H1 (cell line): ENCODE results near the gene CXADR. TPM values are rescaled to one million over a fixed set of nuclear protein-coding genes. Genes with fewer than 3 reads are reported as not detected.

Source experiments
- CTCF ChIA-PET: fragments of 300-600 bp; sonication (Branson Sonifier 250); formaldehyde crosslinking; loops from one replicate; lab custom pipeline; 2021; ENCODE audit not compliant: partially characterized antibody; lab: Charles Lee
- POLR2A ChIA-PET: fragments of 300-600 bp; sonication (Branson Sonifier 250); formaldehyde crosslinking; loops from one replicate; lab custom pipeline; 2021; ENCODE audit warnings: inconsistent platforms; ENCODE audit not compliant: partially characterized antibody; lab: Charles Lee
- DNase-seq, 2 experiments: peaks; one replicate each; pipeline versions ENCODE4 v3.0.0 to v3.0.0-alpha.2; 2010 to 2022; ENCODE audit warnings: low spot score in 2 of 2, low read depth in 1 of 2, mixed read lengths in 1 of 2
- FAIRE-seq: peaks from 2 replicates; lab custom pipeline; 2011; peaks lifted over from hg19 to GRCh38; lab: Jason Lieb, UNC
- H2AFZ ChIP-seq: 2 replicates; pipeline ENCODE4 v1.8.1; 2012; ENCODE audit warnings: low read length, inconsistent platforms
- H2AK5ac ChIP-seq: 2 replicates; pipeline ENCODE4 v1.6.1; 2013; ENCODE audit warnings: low read depth, low read length
- H2BK120ac ChIP-seq: replicated peaks from 2 replicates; pipeline ENCODE3; 2013; ENCODE audit warnings: low read depth, low read length, inconsistent platforms
- H2BK12ac ChIP-seq: 2 replicates; pipeline ENCODE4 v1.6.1; 2013; ENCODE audit warnings: low read depth, low read length
- H2BK15ac ChIP-seq: 2 replicates; pipeline ENCODE4 v1.6.1; 2013; ENCODE audit warnings: low read length
- H2BK20ac ChIP-seq: 2 replicates; pipeline ENCODE4 v1.6.1; 2013; ENCODE audit warnings: low read length
- H2BK5ac ChIP-seq: 2 replicates; pipeline ENCODE4 v1.6.1; 2013; ENCODE audit warnings: low read depth, low read length
- H3K14ac ChIP-seq: 2 replicates; pipeline ENCODE4 v1.6.1; 2013; ENCODE audit warnings: inconsistent platforms; ENCODE audit not compliant: insufficient read length
- H3K18ac ChIP-seq: 2 replicates; pipeline ENCODE4 v1.6.1; 2013; ENCODE audit warnings: low read length; ENCODE audit errors: extremely low read depth
- H3K23ac ChIP-seq: 2 replicates; pipeline ENCODE4 v1.6.1; 2013; ENCODE audit warnings: inconsistent platforms; ENCODE audit not compliant: insufficient read length
- H3K23me2 ChIP-seq: 2 replicates; pipeline ENCODE4 v1.6.1; 2013; ENCODE audit warnings: low read depth, low read length
- H3K27ac ChIP-seq: 2 replicates; pipeline ENCODE4 v1.6.1; 2011; ENCODE audit warnings: low read depth, low read length, inconsistent platforms
- H3K27me3 ChIP-seq, 4 experiments: replicated peaks in 1 of 4; 1 replicate in 1 of 4; 2 replicates in 3 of 4; pipeline versions ENCODE4 v1.6.1 to v1.8.1; 2011 to 2013; ENCODE audit warnings: low read length in 3 of 4, mild to moderate bottlenecking in 3 of 4, inconsistent platforms in 2 of 4, mixed read lengths in 2 of 4, moderate library complexity in 1 of 4; ENCODE audit not compliant: control insufficient read depth in 3 of 4, insufficient read depth in 3 of 4; ENCODE audit errors: extremely low read depth in 1 of 4
- H3K36me3 ChIP-seq, 4 experiments: 2 replicates each; pipeline versions ENCODE4 v1.6.1 to v1.8.1; 2011 to 2013; ENCODE audit warnings: mild to moderate bottlenecking in 4 of 4, low read length in 3 of 4, moderate library complexity in 2 of 4, control low read depth in 1 of 4, inconsistent platforms in 1 of 4; ENCODE audit not compliant: insufficient read depth in 4 of 4, control insufficient read depth in 2 of 4
- H3K4ac ChIP-seq: replicated peaks from 2 replicates; pipeline ENCODE3; 2013; ENCODE audit warnings: low read length, low read depth, mixed read lengths, inconsistent platforms; ENCODE audit not compliant: insufficient read length
- H3K4me1 ChIP-seq, 4 experiments: replicated peaks in 1 of 4; 1 replicate in 1 of 4; 2 replicates in 3 of 4; pipeline versions ENCODE4 v1.6.1 to v1.8.1; 2011 to 2013; ENCODE audit warnings: low read length in 3 of 4, inconsistent platforms in 2 of 4, mixed read lengths in 1 of 4; ENCODE audit not compliant: insufficient read depth in 4 of 4, control insufficient read depth in 3 of 4
- H3K4me2 ChIP-seq, 2 experiments: 2 replicates each; pipeline versions ENCODE4 v1.6.1 to v1.8.1; 2011 to 2013; ENCODE audit warnings: low read depth in 2 of 2, low read length in 2 of 2, control low read depth in 1 of 2, inconsistent platforms in 1 of 2, mild to moderate bottlenecking in 1 of 2; ENCODE audit not compliant: insufficient read depth in 1 of 2
- H3K4me3 ChIP-seq, 4 experiments: fragments of 200-600, 300-600 bp in 1 of 4; sonication (generic), shearing (Covaris generic), sonication (Bioruptor Twin) in 1 of 4; 2 replicates each; pipeline versions ENCODE4 v1.5.1 to v1.8.1; 2011 to 2016; ENCODE audit warnings: low read length in 4 of 4, low read depth in 3 of 4, control low read depth in 2 of 4, inconsistent platforms in 2 of 4, mild to moderate bottlenecking in 2 of 4, mixed read lengths in 1 of 4, moderate library complexity in 1 of 4; ENCODE audit not compliant: insufficient read depth in 2 of 4; ENCODE audit errors: extremely low read depth in 1 of 4
- H3K56ac ChIP-seq: replicated peaks from 2 replicates; pipeline ENCODE3; 2013; ENCODE audit warnings: low read depth, mild to moderate bottlenecking, mixed read lengths, low read length, inconsistent platforms; ENCODE audit not compliant: insufficient read length
- H3K79me1 ChIP-seq: 2 replicates; pipeline ENCODE4 v1.6.1; 2013; ENCODE audit warnings: low read depth, low read length, control low read depth
- H3K79me2 ChIP-seq, 2 experiments: 2 replicates each; pipeline versions ENCODE4 v1.6.1 to v1.8.1; 2012 to 2013; ENCODE audit warnings: low read length in 2 of 2, mild to moderate bottlenecking in 2 of 2, inconsistent platforms in 1 of 2; ENCODE audit not compliant: insufficient read depth in 2 of 2, control insufficient read depth in 1 of 2
- H3K9ac ChIP-seq, 4 experiments: replicated peaks in 1 of 4; 1 replicate in 1 of 4; 2 replicates in 3 of 4; pipeline versions ENCODE4 v1.6.1 to v1.8.1; 2011 to 2013; ENCODE audit warnings: low read depth in 3 of 4, low read length in 3 of 4, control low read depth in 2 of 4, mild to moderate bottlenecking in 2 of 4, moderate library complexity in 2 of 4, inconsistent platforms in 1 of 4; ENCODE audit errors: extremely low read depth in 1 of 4
- H3K9me3 ChIP-seq, 2 experiments: 2 replicates each; pipeline versions ENCODE4 v1.6.1 to v1.8.1; 2012 to 2013; ENCODE audit warnings: mild to moderate bottlenecking in 2 of 2, moderate library complexity in 2 of 2, control low read depth in 1 of 2, inconsistent platforms in 1 of 2, low read depth in 1 of 2, low read length in 1 of 2, mixed read lengths in 1 of 2; ENCODE audit not compliant: insufficient read depth in 2 of 2
- H4K20me1 ChIP-seq, 2 experiments: replicated peaks in 1 of 2; 2 replicates each; pipeline versions ENCODE3 to v1.8.1; 2011 to 2013; ENCODE audit warnings: inconsistent platforms in 2 of 2, low read length in 2 of 2, mild to moderate bottlenecking in 1 of 2; ENCODE audit not compliant: insufficient read depth in 2 of 2, control insufficient read depth in 1 of 2
- H4K5ac ChIP-seq: 2 replicates; pipeline ENCODE4 v1.6.1; 2013; ENCODE audit warnings: low read length, low read depth, mixed read lengths, inconsistent platforms; ENCODE audit not compliant: insufficient read length
- H4K8ac ChIP-seq: 2 replicates; pipeline ENCODE4 v1.8.0; 2013; ENCODE audit warnings: mild to moderate bottlenecking, moderate library complexity, low read length, inconsistent platforms; ENCODE audit not compliant: insufficient read depth; ENCODE audit errors: extremely low read depth
- H4K91ac ChIP-seq: replicated peaks from 2 replicates; pipeline ENCODE3; 2013; ENCODE audit warnings: low read length, mixed read lengths, inconsistent platforms; ENCODE audit not compliant: insufficient read length
- CHD1 ChIP-seq: IDR thresholded peaks from 2 replicates; pipeline ENCODE4 v1.6.1; 2012; ENCODE audit warnings: low read depth, low read length, improper control_type of control experiment
- SRF ChIP-seq: IDR thresholded peaks from 2 replicates; pipeline ENCODE4 v1.6.1; 2011; ENCODE audit warnings: mild to moderate bottlenecking, low read depth, low read length, moderate library complexity
- WGBS, 2 experiments: shearing (Covaris generic) in 1 of 2; methylation state at CpG; one replicate each; pipeline versions ENCODE4 v1.1.6 to v1.1.7; 2013 to 2015; ENCODE audit warnings: low lambda C conversion rate in 2 of 2, mixed read lengths in 2 of 2, inconsistent platforms in 1 of 2, low coverage in 1 of 2, missing lambda C conversion rate in 1 of 2; ENCODE audit not compliant: insufficient replicate concordance in 2 of 2, insufficient coverage in 1 of 2, insufficient read length in 1 of 2; ENCODE audit errors: extremely low coverage in 1 of 2, missing lambda C conversion rate in 1 of 2; 5-methylcytosine and 5-hydroxymethylcytosine counted together
- polyA plus RNA-seq, 7 experiments: library from polyadenylated mRNA; depleted of rRNA in 3 of 7; stranded (reverse) in 5 of 7; unstranded in 2 of 7; fragments of >200 nt in 5 of 7; fragments of 200-250 nt in 2 of 7; gene quantifications; 1 replicate in 5 of 7; 2 replicates in 1 of 7; 4 replicates in 1 of 7; pipeline versions ENCODE4 v1.2.1 to v1.2.3, GENCODE V29; 2011 to 2013; ENCODE audit warnings: missing spikeins in 2 of 7, mixed read lengths in 2 of 7
- total RNA-seq: library from RNA; stranded (reverse); fragmentation: NEBNext Ultra II Directional; extraction: Animal tissue kit (Norgen Biotek cat#: 25700); gene quantifications from 2 replicates; pipeline ENCODE4 v1.2.1, GENCODE V29; 2021

The CXADR gene
- total and polyA plus RNA-seq, 2 of the 8 experiments (the other 6 are each of a cell fraction or from before 2014, with no cell fraction given) = 45.6 to 145 TPM

DNA sequence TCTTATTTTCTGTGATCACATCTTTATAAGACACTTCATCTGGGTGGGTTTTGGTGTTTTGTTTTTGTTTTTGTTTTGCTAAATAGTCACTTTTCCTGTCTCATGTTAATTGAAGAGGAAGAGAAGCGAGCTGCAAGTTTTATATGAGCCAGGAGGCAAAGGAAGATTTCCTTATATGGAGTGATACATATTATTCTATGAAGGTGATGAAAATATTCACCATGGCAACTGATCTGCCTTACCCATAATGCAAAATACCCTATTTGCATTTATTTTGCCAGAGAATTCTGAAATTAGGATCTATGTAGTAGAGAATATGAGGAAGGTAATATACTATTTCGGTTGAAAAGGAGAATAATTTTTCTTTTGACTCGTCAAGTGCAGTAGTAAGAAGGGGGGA, 13.9 kb downstream of the CXADR start:
- no peak overlapping the region for H4K91ac ChIP-seq
- no peak overlapping the region for H2AK5ac ChIP-seq
- no peak overlapping the region for H3K18ac ChIP-seq
- ChIA-PET CTCF (interaction anchor here (0.8 to 2.1 kb wide), 2 partner anchors 9 to 14 kb away, joined by 4 to 10 read pairs; partner anchors contain the start of gene CXADR), POLR2A (interaction anchor here (0.7 to 11.6 kb wide), 2 partner anchors 9 to 15 kb away, joined by 5 to 144 read pairs; partner anchors contain the start of gene CXADR)
- no peak overlapping the region for H2BK120ac ChIP-seq
- H3K56ac ChIP-seq = no peak overlapping the region
- no peak overlapping the region for H3K4ac ChIP-seq
- peak overlapping the region in 1 of 2 experiments; percentile 12; a peak in 1 of 4 replicates for H3K4me2 ChIP-seq
- H3K9ac ChIP-seq = no peak overlapping the region
- no peak overlapping the region for H3K27ac ChIP-seq
- H3K36me3 ChIP-seq = peaks cover 0 to 9% (median 0%) of the 10 kb centered on the region in 4 experiments; a peak in 1 of 8 replicates
- peaks cover 7% of the 10 kb centered on the region for H3K79me1 ChIP-seq
- H3K9me3 ChIP-seq = no peaks in the 10 kb centered on the region
- no peak overlapping the region for H3K23ac ChIP-seq
- peaks cover 70 to 100% of the 10 kb centered on the region in 2 experiments for H3K79me2 ChIP-seq
- H3K23me2 ChIP-seq = no peaks in the 10 kb centered on the region
- H2BK15ac ChIP-seq = no peak overlapping the region
- no peak for FAIRE-seq
- WGBS, 2 experiments = 59% methylated on average over 3 of the region's 3 CpGs; no CpG with 5 or more reads in 1 of the 2 experiments
- peaks cover 33 to 40% of the 10 kb centered on the region in 2 experiments for H4K20me1 ChIP-seq
- H3K14ac ChIP-seq = no peak overlapping the region
- H2BK12ac ChIP-seq = no peak overlapping the region
- no peak overlapping the region for H2BK20ac ChIP-seq
- no peak for TF ChIP-seq CHD1
- TF ChIP-seq SRF = peak; percentile 60; the same call in 1 of the 2 replicates
- no peaks in the 10 kb centered on the region for H3K27me3 ChIP-seq
- peak overlapping the region in 1 of 4 experiments; percentile 20; a peak in 1 of 8 replicates for H3K4me3 ChIP-seq
- H4K8ac ChIP-seq = no peak overlapping the region
- no peak overlapping the region for H4K5ac ChIP-seq
- no peak overlapping the region for H2BK5ac ChIP-seq
- H3K4me1 ChIP-seq = peaks cover 2 to 14% (median 6%) of the 10 kb centered on the region in 4 experiments; a peak in 5 of 7 replicates
- DNase-seq = no peak
- no peak overlapping the region for H2AFZ ChIP-seq
